ENCODE data around the gene NEK1.

GRCh38 chr4:169385376-169385775 is 227.0 kb downstream of the NEK1 start:
- TF ChIP-seq, protein P1, sequence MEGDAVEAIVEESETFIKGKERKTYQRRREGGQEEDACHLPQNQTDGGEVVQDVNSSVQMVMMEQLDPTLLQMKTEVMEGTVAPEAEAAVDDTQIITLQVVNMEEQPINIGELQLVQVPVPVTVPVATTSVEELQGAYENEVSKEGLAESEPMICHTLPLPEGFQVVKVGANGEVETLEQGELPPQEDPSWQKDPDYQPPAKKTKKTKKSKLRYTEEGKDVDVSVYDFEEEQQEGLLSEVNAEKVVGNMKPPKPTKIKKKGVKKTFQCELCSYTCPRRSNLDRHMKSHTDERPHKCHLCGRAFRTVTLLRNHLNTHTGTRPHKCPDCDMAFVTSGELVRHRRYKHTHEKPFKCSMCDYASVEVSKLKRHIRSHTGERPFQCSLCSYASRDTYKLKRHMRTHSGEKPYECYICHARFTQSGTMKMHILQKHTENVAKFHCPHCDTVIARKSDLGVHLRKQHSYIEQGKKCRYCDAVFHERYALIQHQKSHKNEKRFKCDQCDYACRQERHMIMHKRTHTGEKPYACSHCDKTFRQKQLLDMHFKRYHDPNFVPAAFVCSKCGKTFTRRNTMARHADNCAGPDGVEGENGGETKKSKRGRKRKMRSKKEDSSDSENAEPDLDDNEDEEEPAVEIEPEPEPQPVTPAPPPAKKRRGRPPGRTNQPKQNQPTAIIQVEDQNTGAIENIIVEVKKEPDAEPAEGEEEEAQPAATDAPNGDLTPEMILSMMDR (IDR thresholded peaks at IDR 0.05), result no peak
- no peak for TF ChIP-seq EP300 (IDR thresholded peaks at IDR 0.05)
- TF ChIP-seq POLR2AphosphoS5 (IDR thresholded peaks at IDR 0.05), result no peak
- TF ChIP-seq POLR2A (IDR thresholded peaks at IDR 0.05; ENCODE audit: low read depth), result no peak
